Lung (tissue), 12 donors: ENCODE data around the gene PACRG. TPM values are rescaled to one million over a fixed set of nuclear protein-coding genes. Genes with fewer than 3 reads are reported as not detected.

Experiments
- ATAC-seq: fragments of 200-7000 bp; cut with Tn5 transposase; one replicate; pipeline ENCODE4 v1.9.1; 2020; ENCODE audit warnings: moderate number of reproducible peaks; ENCODE audit not compliant: insufficient read depth, low FRiP score
- DNase-seq, 3 donors: peaks; one replicate each; pipeline ENCODE4 v3.0.0-alpha.2; 2013 to 2017
- H3K27ac ChIP-seq, 2 donors: one replicate each; pipeline ENCODE4 v1.5.1; 2013; ENCODE audit warnings: mild to moderate bottlenecking in 2 of 2, moderate library complexity in 2 of 2, control low read depth in 1 of 2, inconsistent platforms in 1 of 2, low read depth in 1 of 2, low read length in 1 of 2
- H3K27me3 ChIP-seq, 3 donors: one replicate each; pipeline ENCODE4 v1.5.1; 2013; ENCODE audit warnings: low read length in 2 of 3; ENCODE audit not compliant: control insufficient read depth in 3 of 3, insufficient read depth in 3 of 3
- H3K36me3 ChIP-seq, 4 donors: one replicate each; pipeline ENCODE4 v1.5.1; 2013; ENCODE audit warnings: low read length in 4 of 4, mild to moderate bottlenecking in 1 of 4, moderate library complexity in 1 of 4; ENCODE audit not compliant: control insufficient read depth in 4 of 4, insufficient read depth in 4 of 4
- H3K4me1 ChIP-seq, 5 donors: one replicate each; pipeline ENCODE4 v1.5.1; 2013; ENCODE audit warnings: low read length in 5 of 5, mild to moderate bottlenecking in 2 of 5, moderate library complexity in 1 of 5; ENCODE audit not compliant: control insufficient read depth in 5 of 5, insufficient read depth in 5 of 5
- H3K4me3 ChIP-seq: one replicate; pipeline ENCODE4 v1.5.1; 2013; ENCODE audit warnings: mild to moderate bottlenecking, control low read depth, moderate library complexity
- H3K9ac ChIP-seq, 2 donors: one replicate each; pipeline ENCODE4 v1.5.1; 2013; ENCODE audit warnings: low read length in 2 of 2, control low read depth in 1 of 2; ENCODE audit not compliant: insufficient read depth in 1 of 2
- H3K9me3 ChIP-seq, 4 donors: one replicate each; pipeline ENCODE4 v1.5.1; 2013; ENCODE audit warnings: low read length in 3 of 4, mild to moderate bottlenecking in 1 of 4, moderate library complexity in 1 of 4; ENCODE audit not compliant: control insufficient read depth in 4 of 4, insufficient read depth in 3 of 4
- WGBS, 2 donors: extraction: QIAGEN DNeasy Blood & Tissue Kit; methylation state at CpG; one replicate each; pipeline ENCODE4 v1.1.7; 2013; 5-methylcytosine and 5-hydroxymethylcytosine counted together
- polyA plus RNA-seq, 2 donors: library from polyadenylated mRNA; stranded (reverse); fragments of 200-250 nt; gene quantifications; one replicate each; pipeline ENCODE4 v1.2.1, GENCODE V29; 2013
- total RNA-seq, 2 donors: library from RNA; depleted of rRNA in 1 of 2; stranded (reverse); fragments of >200 nt in 1 of 2; gene quantifications; one replicate each; pipeline ENCODE4 v1.2.1, GENCODE V29; 2014 to 2021
- TF ChIP-seq, protein P1 (sequence below): IDR thresholded peaks from 2 replicates; pipeline ENCODE4 v1.5.1; 2012; ENCODE audit warnings: mild to moderate bottlenecking; ENCODE audit errors: control extremely low read depth, extremely low read depth
- donor health status: control.
- donor health status: control.
- donor health status: Bipolar disorder and iron deficiency.
- donor health status: healthy.
- donor health status: DM: yes; HTN: yes; CAD: no.

PACRG gene
- total and polyA plus RNA-seq, 4 donors: 3.8 to 26.6 (median 7.4) TPM

DNA sequence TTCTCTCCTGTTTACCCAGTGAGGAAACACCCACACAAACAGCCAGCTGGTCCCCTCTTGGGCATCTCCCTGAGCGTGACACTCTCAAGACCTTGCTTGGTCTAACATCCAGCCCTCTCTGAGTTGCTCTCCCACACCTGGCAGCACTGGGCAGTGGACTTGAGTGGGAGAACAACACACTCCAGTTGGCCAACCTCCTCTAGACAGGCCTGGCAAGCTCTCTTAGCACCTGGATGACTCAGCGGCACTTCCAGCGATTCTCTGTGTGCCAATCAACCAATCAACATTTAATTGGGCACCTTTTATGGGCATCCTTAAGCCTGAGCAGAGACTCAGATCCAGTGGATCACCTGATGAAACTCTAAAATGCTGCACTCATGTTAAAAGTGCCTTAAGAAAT lies 610.2 kb downstream of the PACRG start:
- DNase-seq: no peak
- H3K9me3 ChIP-seq: no peaks in the 10 kb centered on the region
- H3K36me3 ChIP-seq: no peaks in the 10 kb centered on the region
- no peaks in the 10 kb centered on the region for H3K27me3 ChIP-seq
- 67 to 80% methylated on average over 3 of the region's 3 CpGs for WGBS, 2 donors
- TF ChIP-seq, protein P1, sequence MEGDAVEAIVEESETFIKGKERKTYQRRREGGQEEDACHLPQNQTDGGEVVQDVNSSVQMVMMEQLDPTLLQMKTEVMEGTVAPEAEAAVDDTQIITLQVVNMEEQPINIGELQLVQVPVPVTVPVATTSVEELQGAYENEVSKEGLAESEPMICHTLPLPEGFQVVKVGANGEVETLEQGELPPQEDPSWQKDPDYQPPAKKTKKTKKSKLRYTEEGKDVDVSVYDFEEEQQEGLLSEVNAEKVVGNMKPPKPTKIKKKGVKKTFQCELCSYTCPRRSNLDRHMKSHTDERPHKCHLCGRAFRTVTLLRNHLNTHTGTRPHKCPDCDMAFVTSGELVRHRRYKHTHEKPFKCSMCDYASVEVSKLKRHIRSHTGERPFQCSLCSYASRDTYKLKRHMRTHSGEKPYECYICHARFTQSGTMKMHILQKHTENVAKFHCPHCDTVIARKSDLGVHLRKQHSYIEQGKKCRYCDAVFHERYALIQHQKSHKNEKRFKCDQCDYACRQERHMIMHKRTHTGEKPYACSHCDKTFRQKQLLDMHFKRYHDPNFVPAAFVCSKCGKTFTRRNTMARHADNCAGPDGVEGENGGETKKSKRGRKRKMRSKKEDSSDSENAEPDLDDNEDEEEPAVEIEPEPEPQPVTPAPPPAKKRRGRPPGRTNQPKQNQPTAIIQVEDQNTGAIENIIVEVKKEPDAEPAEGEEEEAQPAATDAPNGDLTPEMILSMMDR: no peak
- H3K4me3 ChIP-seq: no peak overlapping the region
- no peak overlapping the region for H3K9ac ChIP-seq
- H3K4me1 ChIP-seq: peaks cover 7 to 38% (median 11%) of the 10 kb centered on the region in 5 donors
- H3K27ac ChIP-seq: peak overlapping the region in 1 of 2 donors; percentile 88
- peak; percentile 73 for ATAC-seq

DNA sequence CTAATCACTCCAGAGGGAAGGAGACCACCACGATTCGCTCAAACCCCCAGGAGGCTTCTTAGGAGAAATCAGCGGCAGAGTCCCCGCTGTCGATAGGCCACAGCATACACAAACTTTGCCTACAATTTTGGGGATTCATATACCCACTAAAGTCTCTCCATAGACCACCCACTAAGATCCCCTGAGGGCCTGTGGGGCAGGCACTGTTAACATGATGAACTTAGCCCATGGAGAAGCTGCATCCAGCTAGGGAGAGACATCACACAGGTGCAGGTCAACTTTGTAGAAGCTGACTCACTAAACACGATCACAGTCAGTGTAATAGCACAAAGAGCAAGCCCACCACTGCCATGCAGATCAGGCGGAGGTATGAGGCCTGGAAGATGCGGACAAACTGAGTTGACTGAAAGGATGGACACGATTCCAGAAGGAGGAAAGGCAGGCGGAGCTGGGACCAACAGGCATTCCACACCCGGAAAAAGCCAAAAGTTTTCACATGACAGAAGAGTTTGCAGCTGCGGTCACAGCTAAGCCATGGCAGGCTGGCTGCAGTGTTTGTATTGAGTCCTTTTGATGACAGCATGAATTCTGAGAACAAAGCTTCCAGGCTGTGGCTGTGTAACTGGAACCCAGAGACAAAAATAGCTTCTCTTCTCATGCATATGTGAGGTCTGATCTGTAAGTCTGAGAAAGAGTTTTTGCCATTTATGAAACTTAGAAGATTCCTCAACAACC lies 611.1 kb downstream of the PACRG start:
- DNase-seq (peak; percentile 79 to 93 (median 89)), ATAC-seq (no peak)
- Histone ChIP-seq H3K27ac (peak overlapping the region; percentile 42 to 88), H3K9ac (no peak overlapping the region), H3K36me3 (no peaks in the 10 kb centered on the region), H3K4me3 (no peak overlapping the region), H3K27me3 (no peaks in the 10 kb centered on the region), H3K9me3 (no peaks in the 10 kb centered on the region), H3K4me1 (peaks cover 7 to 38% (median 11%) of the 10 kb centered on the region in 5 donors)
- WGBS, 2 donors: 73 to 74% methylated on average over 12 of the region's 12 CpGs
- TF ChIP-seq, protein P1: no peak

DNA sequence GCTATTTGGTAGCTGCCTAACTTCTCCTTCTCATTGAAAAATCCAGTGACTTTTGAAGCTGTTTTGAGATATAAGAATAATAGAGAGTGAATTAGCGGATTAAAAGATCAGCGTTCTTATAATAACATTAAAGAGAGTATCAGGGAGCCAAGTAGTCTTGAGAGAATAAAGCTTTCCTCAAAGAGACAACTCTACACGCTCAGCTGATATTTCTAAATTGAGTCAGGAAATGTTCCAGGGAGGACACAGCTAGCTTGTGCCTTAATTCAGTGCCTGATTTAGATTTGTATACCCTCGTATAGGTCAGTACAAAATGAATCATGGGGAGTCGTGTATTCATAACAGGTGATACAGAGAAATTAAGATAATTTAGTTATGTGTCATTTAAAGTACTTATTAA lies 611.7 kb downstream of the PACRG start:
- WGBS, 2 donors: 64 to 75% methylated on average over 5 of the region's 5 CpGs
- ATAC-seq: no peak
- TF ChIP-seq, protein P1: no peak

More for the DNA sequence above, 611.7 kb downstream of the PACRG start:
- Histone ChIP-seq H3K4me3 (no peak overlapping the region), H3K4me1 (peaks cover 5 to 33% (median 11%) of the 10 kb centered on the region in 5 donors), H3K9me3 (no peaks in the 10 kb centered on the region), H3K27ac (peak overlapping the region in 1 of 2 donors; percentile 88), H3K27me3 (no peaks in the 10 kb centered on the region), H3K36me3 (no peaks in the 10 kb centered on the region), H3K9ac (no peak overlapping the region)
- no peak for DNase-seq
